NCI-H82 treated with DMSO at 0.1 percent for 48 hours (cell line): ENCODE results near the gene WDR33.
"Not testable (repeated sequence)": the region's sequence is repeated elsewhere in the genome, so short reads cannot be mapped to it uniquely, and the experiment has no call there.

Source experiments
- DNase-seq: peaks from one replicate; lab custom pipeline; 2025; ENCODE audit not compliant: unreplicated experiment; lab: John Stamatoyannopoulos, UW

Gene WDR33

DNA sequence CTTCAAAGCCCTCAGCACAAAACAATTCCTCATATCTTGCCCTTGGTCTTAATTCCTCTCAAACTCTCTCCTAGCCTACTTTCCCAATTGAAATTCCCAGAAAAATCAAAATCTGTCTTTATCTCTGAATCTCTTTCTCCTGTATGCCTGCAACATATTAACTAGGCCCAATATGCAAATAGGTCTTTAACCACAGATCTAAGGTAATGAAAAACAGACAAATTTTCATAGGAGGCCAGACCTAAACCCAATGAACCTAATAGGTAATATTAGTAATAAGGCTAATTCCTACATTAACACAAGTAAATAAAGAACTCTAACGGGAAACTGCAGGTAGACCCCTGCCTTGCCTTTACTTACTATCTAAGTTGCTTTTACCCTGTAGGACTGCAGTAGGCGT, 41.4 kb downstream of the WDR33 start:
- DNase-seq, result no peak

DNA sequence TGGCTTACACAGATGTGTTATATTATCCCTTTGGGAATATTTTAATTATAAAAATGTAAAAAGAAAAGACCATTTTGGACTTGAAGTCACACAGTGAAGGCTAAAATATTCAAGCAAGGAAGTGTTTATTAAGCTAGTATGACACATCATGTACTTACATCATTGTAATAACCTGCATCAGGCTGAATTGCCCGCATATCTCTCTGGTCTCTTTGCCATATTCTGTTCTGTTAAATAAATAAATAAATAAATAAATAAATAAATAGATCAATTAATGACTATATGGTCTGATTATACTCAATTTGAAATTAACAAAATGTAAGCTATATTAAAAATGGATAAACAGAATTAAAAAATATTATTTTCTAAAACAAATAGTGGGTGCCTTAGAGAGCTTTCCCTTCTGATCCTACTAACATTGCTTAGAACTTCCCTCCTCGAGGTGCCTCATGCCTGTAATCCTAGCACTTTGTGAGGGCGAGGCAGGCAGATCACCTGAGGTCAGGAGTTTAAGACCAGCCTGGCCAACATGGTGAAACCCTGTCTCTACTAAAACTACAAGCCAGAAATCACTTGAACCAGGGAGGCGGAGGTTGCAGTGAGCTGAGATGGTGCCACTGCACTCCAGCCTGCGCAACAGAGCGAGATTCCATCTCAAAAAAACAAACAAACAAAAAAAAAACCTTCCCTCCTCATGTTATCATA, 42.0 kb downstream of the WDR33 start:
- DNase-seq, result no peak

DNA sequence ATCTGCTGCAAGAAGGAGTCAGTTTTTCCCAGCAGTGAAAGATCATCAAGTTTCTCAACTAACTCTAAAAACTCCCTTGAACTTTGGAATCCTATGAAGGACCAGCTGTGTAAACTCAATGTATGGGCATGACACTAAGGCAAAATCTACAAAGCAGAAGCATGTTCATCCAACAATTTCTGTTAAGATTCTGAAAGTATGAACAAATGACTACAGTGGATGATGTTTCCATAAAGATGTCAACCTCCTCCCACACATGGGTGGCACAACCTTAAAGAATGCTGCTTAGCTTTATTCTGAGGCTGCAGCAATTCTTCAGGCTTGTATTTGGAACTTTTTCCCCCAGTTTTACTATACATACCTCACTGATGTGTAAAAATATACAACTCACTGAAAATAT, 47.2 kb downstream of the WDR33 start:
- no peak for DNase-seq

DNA sequence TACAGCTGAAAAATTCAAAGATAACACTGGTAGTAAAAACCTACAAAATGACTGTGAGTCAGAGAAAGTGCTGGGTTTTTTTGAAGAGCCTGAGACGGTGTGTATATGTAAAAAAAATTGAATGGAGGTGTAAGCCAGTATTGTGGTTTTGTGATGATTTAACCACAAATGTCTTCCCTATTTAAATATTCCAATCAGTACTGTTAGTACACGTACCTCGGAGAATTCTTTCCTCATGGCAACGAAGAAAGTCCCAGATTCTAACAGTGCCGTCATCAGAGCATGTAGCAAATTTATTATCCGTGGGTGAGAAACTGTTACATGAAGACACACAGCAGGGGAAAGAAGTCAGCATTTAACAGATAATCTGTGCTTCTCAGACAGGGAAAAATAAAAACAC, 48.1 kb downstream of the WDR33 start:
- no peak for DNase-seq

DNA sequence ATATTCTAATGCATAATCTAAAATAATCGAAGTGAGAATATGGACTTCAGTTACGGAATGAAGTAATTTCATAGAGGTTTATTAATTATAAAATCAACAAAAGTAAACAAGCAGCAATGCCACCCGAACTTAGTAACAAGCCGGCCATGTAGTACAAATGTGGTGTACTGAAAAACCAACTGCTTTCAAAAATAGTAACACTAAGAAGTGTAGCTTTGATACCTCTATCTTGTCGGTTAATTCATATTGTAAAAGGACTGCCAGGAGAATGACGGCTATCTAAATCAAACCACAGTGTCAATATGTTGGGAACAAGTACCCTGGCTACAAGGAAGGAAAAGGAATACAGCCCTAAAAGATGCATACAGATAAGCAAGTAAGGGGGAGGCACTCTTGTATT, 48.5 kb downstream of the WDR33 start:
- no peak for DNase-seq

DNA sequence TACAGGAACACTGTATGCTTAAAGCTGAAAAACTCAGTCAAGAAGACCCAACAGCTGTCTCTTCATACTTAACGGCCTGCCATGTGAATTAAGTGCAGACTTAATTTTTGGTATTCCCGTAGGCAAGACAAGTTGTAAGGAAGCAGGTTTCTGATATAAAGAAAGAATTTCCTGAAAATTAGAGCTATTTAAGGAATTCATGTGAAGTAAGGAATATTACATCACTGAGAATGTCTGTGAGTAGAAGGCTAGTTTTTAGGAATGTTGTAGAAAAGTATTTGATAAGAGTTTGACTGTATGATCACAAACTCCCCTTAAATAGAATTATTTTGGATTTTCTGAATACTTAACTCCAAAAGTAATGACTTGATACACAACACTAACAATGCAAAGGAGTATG, 51.0 kb downstream of the WDR33 start:
- DNase-seq, result no peak

DNA sequence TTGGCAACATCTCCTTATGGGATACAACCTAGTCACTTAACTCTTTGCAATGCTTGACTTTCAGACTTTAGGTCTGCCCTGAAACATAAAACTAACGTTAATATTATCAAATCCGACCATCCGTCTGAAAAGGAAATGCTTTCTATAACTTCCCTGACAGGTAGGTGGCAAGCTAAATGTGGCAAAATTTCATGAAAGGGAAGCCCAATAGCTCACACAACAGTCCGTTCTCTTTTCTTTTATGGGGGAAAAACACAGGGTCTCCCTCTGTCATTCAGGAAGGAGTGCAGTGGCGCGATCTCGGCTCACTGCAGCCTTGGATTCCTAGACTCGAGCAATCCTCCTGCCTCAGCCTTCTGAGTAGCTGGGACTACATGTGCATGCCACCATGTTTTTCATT, 56.8 kb downstream of the WDR33 start:
- DNase-seq, result no peak

DNA sequence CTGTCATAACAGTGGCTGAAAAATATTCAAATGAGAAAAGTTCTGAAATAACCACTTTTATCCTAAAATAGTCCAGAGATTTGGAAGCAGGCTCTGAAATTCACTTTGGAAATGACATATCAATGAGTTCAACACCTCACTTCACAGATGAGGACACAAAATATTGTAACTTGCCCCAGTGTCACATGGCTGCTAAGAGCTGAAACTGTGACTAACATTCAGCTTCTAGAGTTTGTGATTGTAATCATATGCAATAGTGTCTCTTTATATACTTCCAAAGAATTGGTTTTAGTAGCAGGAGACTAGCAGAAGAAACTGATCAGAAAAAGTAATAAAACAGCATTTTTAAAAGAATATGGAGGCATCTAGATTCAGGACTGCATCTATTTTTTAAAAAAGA, 57.6 kb downstream of the WDR33 start:
- DNase-seq, result no peak

DNA sequence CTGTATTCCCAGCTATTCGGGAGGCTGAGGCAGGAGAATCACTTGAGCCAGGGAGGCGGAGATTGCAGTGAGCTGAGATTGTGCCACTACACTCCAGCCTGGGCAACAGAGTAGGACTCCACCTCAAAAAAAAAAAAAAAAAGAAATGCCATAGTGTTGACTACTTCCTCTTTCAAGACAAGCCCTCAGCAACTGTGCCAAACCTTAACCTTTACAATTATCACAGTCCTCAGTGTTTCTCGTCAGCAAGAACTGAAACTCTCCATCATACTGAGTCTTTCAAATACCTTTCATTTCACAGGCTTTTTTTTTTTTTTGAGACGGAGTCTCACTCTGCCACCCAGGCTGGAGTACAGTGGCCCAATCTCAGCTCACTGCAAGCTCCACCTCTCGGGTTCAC, 61.4 kb downstream of the WDR33 start:
- DNase-seq, result not testable (repeated sequence)

DNA sequence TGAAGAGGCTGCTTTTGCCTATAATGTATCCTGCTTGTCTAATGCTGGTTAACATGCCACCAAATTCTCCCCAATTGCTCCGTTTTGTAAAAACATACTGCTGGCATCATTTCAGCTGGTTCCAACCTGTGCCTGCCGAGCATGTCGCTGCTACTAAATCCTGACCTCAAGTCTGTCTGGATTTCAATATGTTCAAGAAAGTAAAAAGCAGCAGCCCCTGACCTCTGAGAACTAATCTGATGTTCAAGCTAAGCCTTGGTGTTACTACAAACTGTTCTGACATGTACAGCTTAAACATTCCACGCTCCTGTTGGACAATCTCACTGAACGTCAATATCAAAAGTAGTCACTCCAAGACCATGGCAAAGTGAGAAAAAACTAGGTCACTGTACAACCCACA, 63.4 kb downstream of the WDR33 start:
- DNase-seq, result no peak

DNA sequence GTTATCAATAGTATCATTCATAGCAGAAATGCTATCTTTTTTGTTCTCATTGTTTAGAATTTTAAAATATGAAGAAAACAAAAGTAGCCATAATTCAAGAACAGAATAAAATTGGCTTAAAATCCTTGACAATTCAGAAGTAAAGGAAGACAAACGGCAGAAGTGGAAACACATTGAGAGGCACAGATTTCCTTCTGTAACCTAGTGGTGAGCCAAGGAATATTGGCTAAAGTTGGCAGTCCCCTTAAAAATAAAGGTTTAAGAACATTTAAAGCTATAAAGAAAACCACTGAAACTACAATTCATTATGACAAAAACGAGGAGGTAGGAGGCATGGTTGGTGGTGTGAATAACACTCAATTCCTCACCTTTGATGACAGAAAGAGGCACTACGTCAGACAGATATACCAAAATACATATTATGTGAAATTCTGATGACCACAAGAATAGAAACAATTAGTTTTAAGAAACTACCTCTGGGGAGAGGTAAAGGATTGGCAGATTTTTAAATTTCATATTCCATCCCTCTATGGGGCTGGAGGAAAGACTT, 67.4 kb downstream of the WDR33 start:
- DNase-seq, result no peak

DNA sequence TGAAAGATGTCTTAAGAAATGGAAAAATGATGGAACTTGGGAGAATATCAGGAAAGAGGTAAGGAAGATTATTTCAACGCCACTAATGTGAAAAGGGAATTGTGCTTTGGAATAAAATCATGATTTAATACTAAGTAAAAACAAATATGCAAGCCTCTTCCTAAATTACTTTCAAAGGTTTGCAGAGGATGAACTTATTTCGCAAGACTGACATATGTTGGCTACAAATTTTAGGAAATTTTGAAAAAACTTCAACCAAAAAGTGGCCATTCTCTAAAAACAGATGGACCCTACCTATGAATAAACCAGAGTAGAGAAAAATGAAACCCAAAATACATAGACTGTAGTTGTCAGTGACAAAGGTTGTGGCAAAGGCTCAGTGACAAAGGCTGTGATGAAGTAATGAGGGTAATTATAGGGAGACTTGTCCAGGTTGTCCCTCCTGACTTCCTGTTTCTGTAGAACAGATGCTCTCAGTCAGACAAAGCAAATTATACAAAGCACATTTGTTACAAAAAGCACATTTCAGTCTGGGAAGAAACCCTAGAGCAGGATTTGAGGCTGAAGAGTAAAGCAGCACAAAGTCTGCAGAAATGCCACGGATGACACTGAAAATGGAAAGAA, 70.2 kb downstream of the WDR33 start:
- DNase-seq, result no peak

DNA sequence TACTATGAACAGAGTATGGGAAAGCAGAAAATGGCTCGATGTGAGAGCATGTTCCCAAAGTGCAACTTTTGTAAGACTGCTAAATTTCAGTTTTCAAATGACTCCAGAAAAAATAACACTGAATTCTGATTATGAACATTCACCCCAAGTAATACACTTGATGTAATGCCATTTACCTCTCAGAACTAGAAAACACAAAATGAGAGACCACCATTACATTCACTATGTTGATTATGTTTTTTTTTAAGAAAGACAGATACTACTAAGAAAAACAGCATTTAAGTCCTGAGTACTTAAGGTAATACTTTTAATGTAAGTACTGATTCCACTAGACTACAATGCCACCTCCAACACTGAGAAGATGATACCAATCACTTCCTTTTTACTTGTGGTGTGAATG, 71.2 kb downstream of the WDR33 start:
- no peak for DNase-seq

DNA sequence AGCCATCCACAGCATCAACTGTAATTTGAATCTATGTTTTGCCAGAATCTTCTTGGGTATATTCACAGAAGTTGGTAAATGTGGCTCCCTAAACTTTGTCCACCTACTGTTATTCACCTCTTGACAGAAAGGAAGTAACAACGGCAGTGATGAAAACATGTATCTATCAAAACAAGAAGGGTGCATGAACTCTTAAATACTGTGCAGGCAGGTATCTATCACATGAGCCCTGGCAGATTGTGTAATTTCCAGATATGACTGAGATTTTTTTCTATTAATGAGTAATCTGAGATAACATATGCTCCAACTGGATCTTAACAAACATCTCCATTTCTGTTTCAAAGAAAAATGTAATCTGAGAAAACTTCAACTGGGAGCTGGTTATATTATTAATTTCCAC, 73.1 kb downstream of the WDR33 start:
- DNase-seq, result no peak

DNA sequence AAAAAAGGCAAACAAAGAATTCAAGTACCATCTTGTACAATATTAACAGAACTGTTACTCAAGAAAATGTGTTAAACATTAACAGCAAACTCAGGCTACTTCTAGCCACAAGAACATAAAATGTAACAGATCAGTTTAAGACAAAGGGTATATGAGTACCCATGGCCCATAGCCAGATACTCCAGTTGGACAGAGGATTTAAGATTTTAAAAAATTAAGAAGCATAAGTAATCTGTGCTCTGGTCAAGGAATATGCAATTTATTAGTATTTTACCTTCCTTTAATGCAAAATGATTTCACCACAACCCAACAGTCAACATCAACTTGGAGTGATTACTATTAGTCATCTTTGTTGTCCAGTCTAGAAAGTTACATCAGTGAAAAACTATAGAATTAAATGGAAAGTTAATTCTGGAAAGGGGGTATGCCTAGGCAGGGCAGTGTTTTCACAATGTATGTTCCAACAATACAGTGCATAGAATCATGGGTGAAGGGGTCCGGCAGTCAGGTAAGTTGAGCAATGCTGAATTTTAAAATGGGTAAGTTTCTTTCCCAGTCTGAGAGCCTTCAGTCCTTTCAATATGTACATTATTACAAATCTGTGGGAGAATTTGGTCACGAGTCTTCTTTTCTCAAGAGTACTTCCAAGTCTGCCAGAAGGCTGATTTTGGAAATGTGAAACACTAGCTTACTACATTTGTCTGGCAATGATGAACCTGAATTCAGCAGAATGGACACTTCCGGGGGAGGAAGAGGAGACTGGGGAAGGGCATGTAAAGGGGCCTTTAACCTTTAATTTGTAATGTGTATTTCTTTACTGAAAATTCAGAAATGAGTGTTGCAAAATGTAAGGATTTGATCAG, 75.2 kb downstream of the WDR33 start:
- no peak for DNase-seq

DNA sequence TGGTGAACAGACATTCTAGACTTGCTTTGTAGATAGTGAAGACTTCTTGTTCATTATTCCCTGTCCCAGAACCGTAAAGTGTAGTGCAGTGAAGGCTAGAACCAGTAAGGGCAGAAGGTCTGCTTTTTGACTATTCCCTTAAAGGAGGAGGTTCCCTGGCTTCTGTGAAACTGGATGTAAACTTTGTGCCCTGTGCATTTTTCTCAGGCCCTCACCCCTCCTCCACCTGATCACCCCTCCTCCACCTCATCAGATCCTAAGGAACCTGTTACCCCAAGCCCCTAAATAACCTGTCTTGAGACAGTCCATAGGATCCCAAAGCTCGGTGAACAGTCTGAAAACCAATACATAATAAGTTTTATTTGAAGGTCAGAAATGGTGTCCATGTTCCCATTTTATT, 75.9 kb downstream of the WDR33 start:
- no peak for DNase-seq

DNA sequence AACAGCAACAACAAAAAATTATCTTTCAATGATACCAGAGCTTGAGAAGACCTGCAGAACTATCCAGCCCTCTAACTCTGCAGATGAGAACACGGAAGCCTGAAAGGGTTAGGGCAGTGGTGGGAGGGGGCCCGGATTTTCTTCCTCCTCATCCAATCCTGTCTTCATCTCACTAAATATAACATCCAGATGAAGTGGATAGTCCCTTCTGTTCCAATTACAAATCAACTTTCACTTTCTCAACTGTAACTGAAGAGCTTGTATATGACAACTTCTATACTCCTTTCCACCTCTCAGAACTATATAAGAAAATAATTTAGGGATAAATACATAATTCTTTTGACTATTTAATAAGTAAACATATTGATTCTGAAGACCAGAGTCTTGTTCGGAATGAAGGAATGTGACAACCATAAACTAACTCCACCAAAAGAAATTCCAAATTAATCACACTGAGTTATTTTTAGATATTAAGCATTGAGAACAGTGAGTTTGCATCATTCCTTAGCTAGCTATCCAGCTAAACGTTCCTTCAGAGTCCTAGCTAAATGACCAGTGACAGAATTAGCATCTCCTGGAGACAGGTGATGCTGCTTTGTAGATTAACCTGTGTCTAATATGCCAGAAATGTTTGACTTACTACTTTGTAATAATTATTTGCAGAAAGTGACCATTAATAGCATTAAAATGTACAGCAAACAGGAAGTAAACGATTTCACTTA, 77.0 kb downstream of the WDR33 start:
- no peak for DNase-seq

DNA sequence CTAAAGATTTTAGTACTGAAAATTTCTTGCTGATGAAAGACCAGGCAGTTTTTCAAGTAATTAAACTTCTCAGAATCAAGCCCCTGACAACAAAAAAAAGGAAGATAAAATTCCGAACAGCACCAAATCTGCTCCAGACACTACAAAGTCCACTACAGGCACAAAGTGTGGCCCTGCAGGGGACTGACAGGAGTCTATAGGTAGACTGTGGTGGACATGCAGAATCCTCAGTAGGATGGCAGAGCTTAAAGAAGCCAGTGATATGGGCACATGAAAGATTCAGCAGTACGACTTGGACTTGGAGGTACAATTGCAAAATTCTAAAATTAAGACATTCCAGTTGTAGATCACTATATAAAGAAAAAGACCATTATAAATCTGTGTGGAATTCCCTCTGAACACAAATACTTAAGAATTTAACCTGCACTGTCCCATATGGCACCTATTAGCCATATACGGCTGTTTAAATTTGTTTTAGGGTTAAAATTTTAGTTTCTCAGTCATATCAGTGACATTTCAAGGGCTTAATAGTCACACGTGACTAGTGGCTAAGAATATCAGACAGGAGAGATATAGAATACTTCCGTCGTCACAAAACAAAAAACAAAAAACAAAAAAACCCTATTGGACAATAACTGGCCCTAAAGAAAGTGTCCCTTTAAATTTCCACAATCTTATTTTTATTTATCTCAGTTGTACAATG, 77.7 kb downstream of the WDR33 start:
- DNase-seq, result no peak

DNA sequence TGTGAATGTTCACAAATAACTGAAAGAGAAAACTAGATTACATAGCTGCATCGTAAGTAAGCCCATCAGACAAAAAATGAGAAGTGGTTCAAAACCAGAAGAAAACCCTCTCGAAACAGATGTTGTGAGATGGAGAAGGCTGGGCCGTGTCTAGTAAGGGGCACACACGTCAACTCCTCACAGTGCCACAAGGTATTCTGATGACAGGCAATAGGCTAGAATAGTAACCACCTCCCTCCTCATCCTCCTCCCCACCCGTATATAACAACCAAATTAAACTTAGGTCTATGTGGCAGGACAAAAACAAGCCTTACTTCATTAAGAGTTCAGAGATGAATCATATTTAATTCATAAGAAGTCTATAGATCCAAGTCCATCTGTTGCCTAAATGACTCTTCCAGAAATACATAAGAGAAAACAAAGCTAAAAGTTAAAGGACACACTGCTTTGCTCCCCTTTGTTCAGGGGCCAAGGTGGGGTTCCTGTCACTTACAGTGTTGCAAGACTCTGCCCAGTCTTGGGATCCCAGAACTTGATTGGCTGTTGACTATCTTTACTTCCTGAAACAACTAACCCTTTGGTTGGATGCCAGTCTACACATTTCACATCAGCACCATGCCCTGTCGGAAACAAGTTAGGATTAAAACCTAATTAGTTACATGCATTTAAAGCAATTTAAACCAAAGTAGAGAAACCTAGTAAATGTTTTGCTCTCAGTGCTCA, 84.7 kb downstream of the WDR33 start:
- no peak for DNase-seq

DNA sequence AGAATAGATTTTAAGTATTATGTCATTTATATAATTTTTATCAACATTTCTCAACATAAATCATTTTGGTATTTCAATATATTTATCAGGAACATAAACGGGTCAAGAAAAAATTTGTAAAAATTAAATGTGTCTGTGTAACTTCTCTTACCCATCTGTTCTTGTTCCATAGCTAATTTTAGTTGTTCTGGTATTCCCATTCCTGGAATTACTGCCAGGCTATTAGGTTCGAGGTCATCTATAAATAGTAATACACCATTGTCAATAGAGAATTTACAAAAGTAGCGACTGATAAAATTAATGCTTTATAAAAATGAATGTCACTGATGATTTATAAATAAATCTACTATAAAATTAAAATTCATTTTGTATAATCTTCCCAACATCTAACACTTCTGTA, 88.2 kb downstream of the WDR33 start:
- DNase-seq, result no peak
